ENCODE results near the gene PCED1B. TPM values are rescaled to one million over a fixed set of nuclear protein-coding genes. Genes with fewer than 3 reads are reported as not detected.

Gene PCED1B
- total RNA-seq, 4 donors from 2014 or later: 1.0 to 1.5 (median 1.2) TPM

- Histone ChIP-seq H3K27me3 (no peaks in the 10 kb centered on the region), H3K4me1 (peaks cover 0 to 4% of the 10 kb centered on the region in 2 donors), H3K27ac (no peak overlapping the region), H3K9me3 (no peaks in the 10 kb centered on the region), H3K36me3 (no peaks in the 10 kb centered on the region), H3K4me3 (replicated peaks in 1 of 3) (no peak overlapping the region)
- TF ChIP-seq POLR2A (IDR thresholded peaks at IDR 0.05) (no peak), CTCF (IDR thresholded peaks at IDR 0.05) (no peak)
- DNase-seq: no peak
- 71 to 77% methylated on average over 7 of the region's 7 CpGs for WGBS, 2 donors
- intact Hi-C loops (cut with DNase I): no loop called here
These were observed 8.9 kb downstream of the PCED1B start for GRCh38 chr12:47088021-47088944.

- no peak overlapping the region for H3K4me3 ChIP-seq (replicated peaks in 1 of 3)
- no peak for TF ChIP-seq POLR2A (IDR thresholded peaks at IDR 0.05)
- TF ChIP-seq CTCF (IDR thresholded peaks at IDR 0.05): no peak
- H3K4me1 ChIP-seq: no peaks in the 10 kb centered on the region
- H3K9me3 ChIP-seq: no peaks in the 10 kb centered on the region
- DNase-seq: no peak
- 90 to 91% methylated on average over 2 of the region's 2 CpGs for WGBS, 2 donors
- no peak overlapping the region for H3K27ac ChIP-seq
- intact Hi-C loops (cut with DNase I): no loop called here
- H3K27me3 ChIP-seq: no peaks in the 10 kb centered on the region
- no peaks in the 10 kb centered on the region for H3K36me3 ChIP-seq
These were observed 11.6 kb downstream of the PCED1B start for GRCh38 chr12:47091009-47091408.

GRCh38 chr12:47094804-47095203 lies 15.4 kb downstream of the PCED1B start:
- intact Hi-C loops (cut with DNase I): no loop called here
- H3K4me3 ChIP-seq (replicated peaks in 1 of 3): no peak overlapping the region
- no peak overlapping the region for H3K27ac ChIP-seq
- 81 to 94% methylated on average over 4 of the region's 4 CpGs for WGBS, 2 donors
- no peaks in the 10 kb centered on the region for H3K36me3 ChIP-seq
- TF ChIP-seq POLR2A (IDR thresholded peaks at IDR 0.05): no peak
- TF ChIP-seq CTCF (IDR thresholded peaks at IDR 0.05): no peak
- peaks cover 0 to 9% of the 10 kb centered on the region in 2 donors for H3K4me1 ChIP-seq
- H3K27me3 ChIP-seq: no peaks in the 10 kb centered on the region
- no peak for DNase-seq
- H3K9me3 ChIP-seq: no peaks in the 10 kb centered on the region

GRCh38 chr12:47095446-47096236 lies 16.2 kb downstream of the PCED1B start:
- Histone ChIP-seq H3K4me3 (replicated peaks in 1 of 3) (no peak overlapping the region), H3K27me3 (no peaks in the 10 kb centered on the region), H3K9me3 (no peaks in the 10 kb centered on the region), H3K27ac (no peak overlapping the region), H3K4me1 (peaks cover 0 to 9% of the 10 kb centered on the region in 2 donors), H3K36me3 (no peaks in the 10 kb centered on the region)
- WGBS, 2 donors: 82 to 96% methylated on average over 3 of the region's 3 CpGs
- intact Hi-C loops (cut with DNase I): no loop called here
- TF ChIP-seq POLR2A (IDR thresholded peaks at IDR 0.05): no peak
- no peak for TF ChIP-seq CTCF (IDR thresholded peaks at IDR 0.05)
- no peak for DNase-seq
